Measurements from ENCODE around the gene MPHOSPH8. TPM values are rescaled to one million over a fixed set of nuclear protein-coding genes. Genes with fewer than 3 reads are reported as not detected.

The MPHOSPH8 gene
- 34.4 TPM for total RNA-seq

GRCh38 chr13:19633479-19634255 lies at the start of gene MPHOSPH8:
TSS of gene MPHOSPH8 (plus strand) at chr13:19633659. CDS start at chr13:19633749, 90 bp downstream.

Other genes starting within 250 kb of the MPHOSPH8 start
- gene TPTE2, start 72.1 kb upstream of the MPHOSPH8 start, total RNA-seq: not detected
- 165 TPM for gene PSPC1, start 149.3 kb downstream of the MPHOSPH8 start, total RNA-seq
- gene ZMYM5, start 230.0 kb downstream of the MPHOSPH8 start, total RNA-seq: 46.0 TPM